GM19238 (cell line): ENCODE measurements around the gene PPM1A.

Experiments used
- DNase-seq: peaks from one replicate; pipeline ENCODE4 v3.0.0; 2011; ENCODE audit warnings: low spot score; ENCODE audit not compliant: insufficient read length

Gene PPM1A

DNA sequence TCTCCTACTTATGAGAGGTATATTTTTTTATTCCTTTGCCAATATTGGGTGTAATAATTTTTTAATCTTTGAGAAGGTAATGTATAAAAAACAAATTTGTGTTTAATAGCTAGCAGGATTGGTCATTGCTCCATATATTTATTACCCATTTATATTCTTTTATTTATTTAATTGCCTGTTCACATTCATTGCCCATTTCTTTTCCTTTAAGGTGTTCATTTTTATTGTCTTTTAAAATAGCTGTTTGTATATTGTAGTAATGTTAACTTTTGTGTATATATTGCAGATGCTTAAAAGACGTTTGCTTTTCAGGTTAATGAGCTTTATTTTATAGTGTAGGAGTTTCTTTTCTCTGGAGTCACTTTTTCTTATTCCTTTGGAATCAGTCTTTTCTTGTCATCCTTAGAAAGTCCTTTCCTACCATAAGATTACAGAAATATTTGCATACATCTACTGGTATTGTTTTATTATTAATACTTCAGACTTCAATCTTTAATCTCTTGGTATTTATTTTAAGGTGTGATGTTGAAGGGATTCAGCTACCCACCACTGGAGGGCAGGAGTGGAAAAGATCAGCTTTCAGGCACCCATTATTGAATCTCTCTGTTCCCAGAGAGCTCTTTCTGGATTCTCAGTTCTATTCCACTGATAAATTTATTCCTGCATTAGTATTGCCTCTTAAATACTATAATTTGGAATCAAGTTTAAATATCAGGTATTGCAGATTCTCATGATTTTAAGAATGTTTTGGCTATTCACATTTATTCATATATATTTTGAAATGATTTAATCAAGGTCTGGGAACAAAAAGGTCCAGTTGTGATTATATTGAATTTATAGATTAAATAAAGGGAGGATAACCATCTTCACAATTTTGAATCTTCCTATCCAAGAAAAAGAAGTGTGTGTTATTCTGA, 17.3 kb downstream of the PPM1A start:
- no peak for DNase-seq

DNA sequence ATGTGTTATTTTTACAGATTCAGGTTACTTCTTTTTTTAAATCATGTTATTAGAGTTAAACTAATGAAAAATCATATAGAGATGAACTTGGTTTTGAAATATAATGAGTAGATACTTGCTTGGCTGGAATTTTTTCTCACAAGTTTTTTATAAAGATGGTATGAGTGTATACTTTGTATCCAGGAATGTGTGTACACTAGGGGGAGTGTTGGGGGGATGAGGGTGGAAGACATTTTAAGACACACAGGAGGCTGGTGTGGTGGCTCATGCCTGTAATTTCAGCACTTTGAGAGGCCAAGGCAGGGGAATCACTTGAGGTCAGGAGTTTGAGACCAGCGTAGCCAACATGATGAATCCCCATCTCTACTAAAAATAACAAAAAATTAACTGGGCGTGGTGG, 23.2 kb downstream of the PPM1A start:
- no peak for DNase-seq

GRCh38 chr14:60273956-60274355, 24.9 kb downstream of the PPM1A start:
- no peak for DNase-seq

DNA sequence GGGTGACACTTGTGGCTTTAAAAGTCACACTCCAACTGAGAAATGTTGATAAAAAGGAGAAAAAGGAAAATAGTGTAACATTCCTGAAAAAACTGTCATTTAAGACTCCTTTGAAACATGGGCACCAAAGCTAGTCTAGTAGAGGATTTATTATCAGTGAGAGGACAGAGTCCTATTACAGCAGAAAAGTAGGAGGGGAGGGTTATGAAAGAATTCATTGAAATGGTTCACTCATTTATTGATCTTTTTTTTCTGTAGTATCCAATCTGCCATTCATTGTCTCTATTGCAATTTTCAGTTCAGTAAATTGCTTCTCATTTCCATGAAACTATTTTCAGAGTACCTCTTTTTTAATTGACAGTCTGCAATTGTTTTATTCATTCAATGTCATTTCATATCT, 25.4 kb downstream of the PPM1A start:
- no peak for DNase-seq

- DNase-seq, result no peak
Measured at GRCh38 chr14:60275932-60276331, 26.9 kb downstream of the PPM1A start.

GRCh38 chr14:60276347-60276746, 27.3 kb downstream of the PPM1A start:
- DNase-seq, result no peak

- DNase-seq, result no peak
Measured at GRCh38 chr14:60277605-60278190, 28.7 kb downstream of the PPM1A start.

GRCh38 chr14:60278350-60278749, 29.3 kb downstream of the PPM1A start:
- DNase-seq, result no peak

GRCh38 chr14:60287452-60287851, 38.4 kb downstream of the PPM1A start:
- DNase-seq, result no peak

DNA sequence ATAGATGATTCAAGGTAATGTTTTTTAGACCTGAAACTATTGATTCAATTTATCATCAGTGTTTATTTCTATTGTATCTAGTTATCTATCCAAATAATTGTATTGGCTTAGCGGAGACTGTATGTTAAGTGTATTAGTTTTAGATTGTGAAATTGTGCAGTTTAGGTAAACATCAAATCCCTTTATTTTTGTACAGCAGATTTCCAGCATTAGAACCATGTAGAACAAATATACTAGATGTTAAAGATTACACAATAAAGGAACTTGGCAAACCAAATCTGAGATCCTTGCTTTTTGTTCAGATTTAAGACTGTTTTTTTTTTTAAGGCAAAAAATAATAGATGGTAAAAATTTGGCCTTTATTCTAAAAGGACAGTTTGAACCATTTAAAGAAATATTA, 39.3 kb downstream of the PPM1A start:
- DNase-seq, result no peak

DNA sequence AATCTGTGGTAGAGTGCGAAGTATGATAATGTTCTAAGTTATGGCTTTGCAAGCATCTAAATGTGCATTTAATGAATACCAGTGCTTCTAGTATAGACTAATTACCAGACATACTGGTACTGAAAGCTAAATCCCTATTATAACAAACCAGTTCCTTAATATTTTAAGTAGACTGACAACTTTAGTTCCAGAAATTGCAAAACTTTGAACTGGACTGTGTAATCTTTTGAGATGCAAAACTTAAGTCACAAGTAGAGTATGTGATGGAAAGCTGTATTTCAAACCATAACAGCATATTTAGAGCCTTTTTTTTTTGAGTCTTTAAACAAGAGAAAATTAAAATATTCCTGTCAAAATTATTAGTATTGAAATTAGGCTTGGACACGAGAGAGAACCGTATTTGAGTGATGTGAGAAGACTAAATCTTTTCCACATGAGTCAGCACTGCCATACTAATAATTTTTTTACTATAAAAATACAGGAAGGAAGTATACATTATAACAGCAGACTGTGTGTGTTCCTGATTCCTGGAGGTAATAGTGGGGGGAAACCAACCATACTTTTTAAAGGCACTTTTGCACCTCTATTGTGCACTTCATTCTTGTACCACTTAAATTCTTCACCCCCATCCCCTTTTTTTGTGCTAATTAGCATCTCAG, 45.5 kb downstream of the PPM1A start:
- no peak for DNase-seq

- no peak for DNase-seq
Measured at GRCh38 chr14:60300019-60300418, 51.0 kb downstream of the PPM1A start.

DNA sequence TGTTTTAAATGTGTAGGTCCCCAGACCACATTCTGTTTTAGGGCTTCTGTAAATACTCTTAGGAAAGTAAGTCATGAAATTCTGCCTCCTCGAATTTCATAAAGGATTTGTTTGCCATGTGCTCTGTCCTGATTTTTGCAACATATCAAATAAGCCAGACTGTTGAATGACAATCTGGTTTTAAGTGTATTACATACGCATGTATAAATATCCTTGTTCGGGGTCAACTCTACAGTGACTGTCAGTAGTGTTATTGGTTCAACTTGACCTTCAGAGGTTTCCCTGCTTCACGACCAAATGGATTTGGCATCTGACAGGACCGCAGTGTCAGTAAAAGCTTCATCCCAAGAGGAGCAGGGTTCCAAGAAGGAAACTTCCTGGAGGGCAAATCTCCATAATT, 52.7 kb downstream of the PPM1A start:
- no peak for DNase-seq

DNA sequence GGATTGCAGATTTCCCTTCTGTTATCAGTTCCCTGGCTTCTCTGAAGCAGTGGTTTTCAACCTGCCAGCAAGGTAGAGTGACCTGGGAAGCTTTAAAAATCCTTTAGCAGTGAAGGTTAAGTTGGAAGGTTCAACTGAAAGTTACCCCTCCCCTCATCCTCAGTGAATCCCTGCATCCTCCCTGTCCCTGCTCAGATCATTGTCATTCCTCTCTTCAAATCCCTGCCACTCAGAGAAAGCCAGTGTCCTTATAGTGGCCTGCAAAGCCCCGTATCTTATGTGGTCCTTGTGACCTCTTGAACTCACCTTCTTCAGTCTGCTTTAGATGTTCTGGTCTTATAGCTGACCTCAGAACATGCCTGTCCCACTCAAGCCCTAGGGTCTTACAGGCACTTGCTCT, 53.6 kb downstream of the PPM1A start:
- no peak for DNase-seq

DNA sequence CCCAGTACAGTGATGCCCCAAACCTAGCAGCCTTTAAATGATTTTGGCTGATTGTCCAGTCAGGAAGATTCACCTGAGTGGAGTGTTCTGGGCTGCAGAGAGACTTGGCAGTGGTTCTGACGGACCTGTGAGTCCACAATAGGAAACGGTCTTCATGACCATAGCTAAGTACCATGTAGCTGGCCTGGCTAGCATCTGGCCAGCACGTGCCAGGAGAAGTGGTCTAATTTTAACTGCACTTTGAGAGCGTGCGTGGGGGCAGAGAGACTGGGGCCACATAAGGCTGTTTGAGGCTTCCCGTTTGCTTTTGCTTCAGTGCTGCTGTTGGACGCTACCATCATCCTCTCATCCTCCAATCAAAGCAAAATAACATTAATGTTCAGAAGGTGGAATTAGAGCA, 54.7 kb downstream of the PPM1A start:
- DNase-seq, result no peak

GRCh38 chr14:60304509-60304908, 55.5 kb downstream of the PPM1A start:
- DNase-seq, result no peak

GRCh38 chr14:60309867-60310552, 61.0 kb downstream of the PPM1A start:
- DNase-seq, result no peak

DNA sequence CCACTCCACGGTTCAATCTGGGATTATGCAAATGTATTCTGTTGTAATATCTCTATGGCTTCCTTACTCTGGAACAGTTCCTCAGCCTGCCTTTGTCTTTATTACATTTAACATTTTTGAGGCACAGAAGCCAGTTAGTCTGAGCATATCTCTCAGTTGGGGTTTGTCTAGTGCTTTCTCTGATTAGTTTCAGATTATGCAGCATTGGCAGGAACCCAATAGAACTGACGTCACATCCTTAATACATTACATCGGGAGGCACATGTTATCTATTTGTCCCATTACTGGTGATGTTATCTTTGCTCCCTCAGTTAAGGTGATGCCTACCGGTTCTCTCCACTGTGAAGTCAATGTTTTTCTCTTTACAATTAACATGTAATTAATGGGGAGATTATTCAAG, 62.4 kb downstream of the PPM1A start:
- no peak for DNase-seq

- DNase-seq, result no peak
Measured at GRCh38 chr14:60313093-60313492, 64.1 kb downstream of the PPM1A start.

- DNase-seq, result no peak
Measured at GRCh38 chr14:60315196-60315990, 66.4 kb downstream of the PPM1A start.

- no peak for DNase-seq
Measured at GRCh38 chr14:60317609-60318008, 68.6 kb downstream of the PPM1A start.
